Urothelium cell line (cell line): Measurements from ENCODE around the gene ELOVL6.
"Not testable (repeated sequence)": the region's sequence is repeated elsewhere in the genome, so short reads cannot be mapped to it uniquely, and the experiment has no call there.

Experiments used
- DNase-seq: peaks from one replicate; pipeline ENCODE4 v3.0.0; 2011; ENCODE audit warnings: low spot score, mixed read lengths
- FAIRE-seq: peaks from 2 replicates; lab custom pipeline; 2011; peaks lifted over from hg19 to GRCh38; lab: Jason Lieb, UNC

ELOVL6 gene

DNA sequence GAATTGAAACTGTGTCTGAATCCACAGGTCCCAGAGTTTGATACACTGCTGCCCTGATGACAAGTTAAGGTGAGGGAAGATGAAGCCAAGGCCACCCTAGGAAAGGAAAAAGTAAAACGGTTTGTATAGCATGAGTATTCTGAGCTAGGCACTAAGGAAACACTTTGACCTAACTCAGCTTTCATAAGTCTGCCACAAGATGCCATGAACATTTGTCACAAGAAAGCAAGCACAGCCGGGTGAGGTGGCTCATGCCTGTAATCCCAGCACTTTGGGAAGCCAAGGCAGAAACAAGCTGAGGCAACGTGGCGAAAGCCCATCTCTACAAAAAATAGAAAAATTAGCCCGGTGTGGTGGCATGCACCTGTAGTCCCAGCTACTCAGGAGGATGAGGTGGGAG is 34.2 kb downstream of the ELOVL6 start:
- no peak for DNase-seq
- FAIRE-seq: no peak

- peak; percentile 23 for DNase-seq
These were observed 34.9 kb downstream of the ELOVL6 start for GRCh38 chr4:110163327-110164069.

GRCh38 chr4:110160618-110161017 is 37.8 kb downstream of the ELOVL6 start:
- DNase-seq: no peak
- no peak for FAIRE-seq

More at GRCh38 chr4:110163327-110164069, 34.9 kb downstream of the ELOVL6 start:
- no peak for FAIRE-seq

DNA sequence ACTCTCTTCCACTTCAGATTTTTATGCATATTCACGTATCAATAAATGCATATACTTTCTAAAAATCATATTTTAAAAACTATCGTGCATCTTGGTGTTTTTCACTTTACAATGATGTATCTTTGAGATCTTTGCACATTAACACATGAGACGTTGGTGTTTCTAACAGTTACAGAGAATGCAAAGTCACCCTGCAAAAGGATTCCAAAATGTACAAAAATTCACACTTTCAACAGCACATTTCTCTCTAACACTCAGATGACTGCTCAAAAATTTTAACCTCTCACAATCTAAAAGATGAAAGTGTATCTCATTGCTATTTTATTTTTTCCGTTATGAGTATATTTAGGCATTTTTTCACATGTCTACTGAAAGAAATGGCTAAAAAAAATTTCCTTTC is 38.9 kb downstream of the ELOVL6 start:
- DNase-seq: no peak
- FAIRE-seq: no peak

DNA sequence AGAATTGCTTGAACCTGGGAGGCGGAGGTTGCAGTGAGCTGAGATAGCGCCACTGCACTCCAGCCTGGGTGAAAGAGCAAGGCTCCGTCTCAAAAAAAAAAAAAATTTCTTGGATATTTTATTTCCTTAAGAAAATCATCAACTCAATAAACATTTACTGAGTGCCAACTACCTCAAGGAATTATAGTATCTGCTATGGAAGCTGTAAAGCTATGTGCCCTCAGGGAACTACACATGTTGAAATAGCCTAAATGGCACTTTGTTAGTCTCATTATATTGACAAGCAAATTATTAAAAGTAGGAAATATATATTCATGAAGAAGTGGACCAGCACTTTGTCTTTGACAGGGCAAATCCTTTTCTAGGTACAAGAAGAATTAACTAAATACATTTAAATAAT is 40.8 kb downstream of the ELOVL6 start:
- DNase-seq (no peak), FAIRE-seq (no peak)

- FAIRE-seq: not testable (repeated sequence)
These were observed 41.2 kb downstream of the ELOVL6 start for GRCh38 chr4:110157166-110157565.

GRCh38 chr4:110156442-110156841 is 42.0 kb downstream of the ELOVL6 start:
- DNase-seq: no peak
- no peak for FAIRE-seq

More at GRCh38 chr4:110157166-110157565, 41.2 kb downstream of the ELOVL6 start:
- not testable (repeated sequence) for DNase-seq

GRCh38 chr4:110155654-110156053 is 42.8 kb downstream of the ELOVL6 start:
- DNase-seq (no peak), FAIRE-seq (no peak)

GRCh38 chr4:110154582-110154981 is 43.8 kb downstream of the ELOVL6 start:
- FAIRE-seq (no peak), DNase-seq (no peak)

- DNase-seq (no peak), FAIRE-seq (no peak)
These were observed 46.0 kb downstream of the ELOVL6 start for GRCh38 chr4:110152386-110152785.

DNA sequence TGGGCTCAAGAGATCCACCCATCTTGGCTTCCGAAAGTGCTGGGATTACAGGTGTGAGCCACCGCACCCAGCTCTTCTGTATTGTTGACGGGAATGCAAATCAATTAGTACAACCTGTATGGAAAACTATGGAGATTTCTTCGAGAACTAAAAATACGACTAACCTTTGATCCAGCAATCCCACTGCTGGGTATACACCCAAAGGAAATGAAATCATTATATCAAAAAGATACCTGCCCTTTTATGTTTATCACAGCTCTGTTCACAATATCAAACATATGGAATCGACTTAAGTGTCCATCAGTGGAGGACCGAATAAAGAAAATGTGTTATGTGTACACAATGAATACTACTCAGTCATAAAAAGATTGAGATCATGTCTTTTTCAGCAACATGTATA is 49.3 kb downstream of the ELOVL6 start:
- FAIRE-seq (no peak), DNase-seq (no peak)

DNA sequence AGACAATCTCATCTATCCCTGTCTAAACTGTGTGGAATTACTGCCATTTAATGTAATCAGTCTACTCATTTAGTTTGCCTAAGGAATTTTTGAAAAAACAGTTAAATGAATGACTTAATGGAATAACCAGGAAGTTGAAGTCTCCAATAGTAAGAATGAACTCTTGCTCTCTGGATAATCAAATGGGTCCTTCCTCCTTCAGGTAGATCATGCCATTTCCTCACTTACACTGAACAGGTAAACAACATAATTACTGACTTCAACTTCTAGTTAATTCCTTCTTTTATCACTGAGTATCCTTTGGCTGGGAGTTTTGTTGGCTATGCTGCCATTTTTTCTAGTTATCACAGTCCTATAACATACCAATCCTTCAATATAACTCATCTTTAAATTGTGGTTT is 56.0 kb downstream of the ELOVL6 start:
- DNase-seq: no peak
- FAIRE-seq: no peak

DNA sequence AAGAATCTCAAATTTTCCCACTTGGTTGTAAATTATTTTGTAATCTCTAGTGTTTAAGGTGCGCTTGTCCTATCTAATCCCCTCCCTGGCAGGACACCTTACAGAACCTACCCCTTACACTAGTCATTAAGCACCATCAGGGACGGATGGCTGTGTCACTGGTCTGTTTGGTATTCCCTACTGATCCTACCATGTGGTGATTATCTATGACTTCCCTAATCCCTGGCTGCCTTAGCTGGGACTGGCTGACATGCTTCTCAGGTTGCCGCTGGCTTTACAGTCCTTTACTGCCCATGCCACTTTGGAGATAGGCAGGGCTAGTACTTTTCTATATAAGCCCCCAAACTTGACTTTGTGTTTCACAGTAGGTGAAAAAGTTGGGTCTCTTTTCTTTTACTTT is 58.6 kb downstream of the ELOVL6 start:
- DNase-seq (no peak), FAIRE-seq (no peak)

- no peak for FAIRE-seq
These were observed 59.3 kb downstream of the ELOVL6 start for GRCh38 chr4:110139111-110139510.

GRCh38 chr4:110138551-110138950 is 59.9 kb downstream of the ELOVL6 start:
- DNase-seq (no peak), FAIRE-seq (no peak)

More at GRCh38 chr4:110139111-110139510, 59.3 kb downstream of the ELOVL6 start:
- no peak for DNase-seq

GRCh38 chr4:110137829-110138228 is 60.6 kb downstream of the ELOVL6 start:
- FAIRE-seq: no peak
- no peak for DNase-seq

- DNase-seq: no peak
- FAIRE-seq: no peak
These were observed 62.9 kb downstream of the ELOVL6 start for GRCh38 chr4:110135523-110135922.

DNA sequence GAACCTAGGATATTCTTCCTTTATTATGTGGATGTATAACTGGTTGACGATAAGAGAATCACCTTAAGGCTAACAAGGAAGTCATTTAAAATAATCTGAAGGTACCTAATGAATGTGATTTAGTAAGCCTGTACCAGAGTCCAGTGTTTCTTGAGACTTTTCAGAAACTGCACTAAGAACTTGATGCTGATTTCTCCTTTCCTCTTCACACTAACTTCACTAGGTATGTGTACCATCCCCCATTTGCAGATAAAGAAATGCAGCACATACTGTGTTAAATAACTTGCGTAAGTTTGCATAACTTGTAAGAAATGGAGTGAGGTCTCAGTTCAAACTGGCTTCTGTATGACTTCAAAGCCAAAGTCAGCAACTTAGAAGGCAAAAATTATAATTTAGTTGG is 63.3 kb downstream of the ELOVL6 start:
- no peak for DNase-seq
- FAIRE-seq: no peak

- DNase-seq (no peak), FAIRE-seq (no peak)
These were observed 64.0 kb downstream of the ELOVL6 start for GRCh38 chr4:110134269-110134869.

GRCh38 chr4:110132816-110133719 is 65.3 kb downstream of the ELOVL6 start:
- FAIRE-seq (peak; percentile 46), DNase-seq (no peak)

DNA sequence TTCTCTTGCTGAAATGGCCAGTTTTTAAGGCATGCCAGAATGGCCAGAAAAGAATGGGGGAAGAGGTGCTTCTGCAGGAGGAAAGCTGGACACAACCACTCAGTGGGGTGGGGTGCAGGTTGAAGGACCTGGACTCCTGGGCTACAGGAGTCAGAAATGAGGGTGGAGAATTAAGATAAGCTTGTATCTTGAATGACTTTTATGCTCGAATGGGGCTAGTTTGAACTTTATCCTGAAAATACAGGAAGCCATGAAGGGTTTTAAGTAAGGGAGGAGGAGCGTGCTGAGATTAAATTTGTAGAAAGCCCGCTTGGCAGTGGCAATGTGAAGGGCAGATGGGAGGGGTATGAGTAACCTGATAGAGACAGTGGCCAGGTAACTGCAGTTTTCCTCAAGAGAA is 66.5 kb downstream of the ELOVL6 start:
- DNase-seq (no peak), FAIRE-seq (no peak)
